ENCODE data around the gene FAM163B. TPM values are rescaled to one million over a fixed set of nuclear protein-coding genes. Genes with fewer than 3 reads are reported as not detected.

FAM163B gene
- total and polyA plus RNA-seq, 5 donors from 2014 or later: not detected

- Mint-ChIP-seq H3K36me3 (no peaks in the 10 kb centered on the region), H3K4me3 (no peak overlapping the region), H3K27me3 (peaks cover 4% of the 10 kb centered on the region), H3K4me1 (peaks cover 0 to 4% (median 0%) of the 10 kb centered on the region in 4 donors), H3K9me3 (peaks cover 0 to 3% (median 0%) of the 10 kb centered on the region in 7 donors), H3K27ac (no peak overlapping the region)
- no peak for DNase-seq
- Histone ChIP-seq H3K27ac (ENCODE audit: insufficient read depth, low read length, poor library complexity, severe bottlenecking) (no peak overlapping the region), H3K4me1 (ENCODE audit: control insufficient read depth, insufficient read depth, low read length, poor library complexity, severe bottlenecking) (no peaks in the 10 kb centered on the region), H3K36me3 (ENCODE audit: control insufficient read depth, insufficient read depth, low read length) (no peaks in the 10 kb centered on the region), H3K27me3 (ENCODE audit: control insufficient read depth, insufficient read depth, low read length) (no peaks in the 10 kb centered on the region), H3K9me3 (ENCODE audit: control insufficient read depth in 2 of 2, low read length in 2 of 2) (no peaks in the 10 kb centered on the region), H3K4me3 (ENCODE audit: low read depth, low read length) (no peak overlapping the region)
- ATAC-seq (ENCODE audit: low read depth in 2 of 2): no peak
Measured at GRCh38 chr9:133641861-133642595, 32.8 kb upstream of the FAM163B start.

DNA sequence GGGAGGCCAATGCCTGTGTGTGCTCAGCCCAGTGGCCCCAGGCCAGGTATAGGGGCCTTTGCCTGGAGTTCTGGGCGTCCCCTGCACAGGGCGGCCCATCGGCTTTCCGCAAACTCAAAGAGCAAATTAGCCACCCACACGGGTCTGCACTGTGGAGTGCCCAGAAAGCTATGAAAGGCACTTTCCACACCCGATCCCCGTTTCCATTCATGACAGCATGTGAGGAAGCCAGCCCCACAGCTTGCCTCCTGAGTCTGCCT lies 32.1 kb upstream of the FAM163B start:
- Histone ChIP-seq H3K9me3 (ENCODE audit: control insufficient read depth in 2 of 2, low read length in 2 of 2) (no peaks in the 10 kb centered on the region), H3K4me1 (ENCODE audit: control insufficient read depth, insufficient read depth, low read length, poor library complexity, severe bottlenecking) (no peaks in the 10 kb centered on the region), H3K4me3 (ENCODE audit: low read depth, low read length) (no peak overlapping the region), H3K36me3 (ENCODE audit: control insufficient read depth, insufficient read depth, low read length) (no peaks in the 10 kb centered on the region), H3K27me3 (ENCODE audit: control insufficient read depth, insufficient read depth, low read length) (no peaks in the 10 kb centered on the region), H3K27ac (ENCODE audit: insufficient read depth, low read length, poor library complexity, severe bottlenecking) (no peak overlapping the region)
- Mint-ChIP-seq H3K9me3 (peaks cover 0 to 3% (median 0%) of the 10 kb centered on the region in 7 donors), H3K4me1 (peaks cover 0 to 4% (median 0%) of the 10 kb centered on the region in 4 donors), H3K4me3 (no peak overlapping the region), H3K27ac (no peak overlapping the region), H3K27me3 (peaks cover 4% of the 10 kb centered on the region), H3K36me3 (no peaks in the 10 kb centered on the region)
- no peak for ATAC-seq (ENCODE audit: low read depth in 2 of 2)
- DNase-seq: no peak

GRCh38 chr9:133640580-133641395 lies 31.6 kb upstream of the FAM163B start:
- no peak overlapping the region for H3K4me3 ChIP-seq (ENCODE audit: low read depth, low read length)
- no peak overlapping the region for H3K4me3 Mint-ChIP-seq
- peaks cover 4% of the 10 kb centered on the region for H3K27me3 Mint-ChIP-seq
- DNase-seq: no peak
- ATAC-seq (ENCODE audit: low read depth in 2 of 2): no peak
- no peaks in the 10 kb centered on the region for H3K36me3 ChIP-seq (ENCODE audit: control insufficient read depth, insufficient read depth, low read length)
- H3K9me3 ChIP-seq (ENCODE audit: control insufficient read depth in 2 of 2, low read length in 2 of 2): no peaks in the 10 kb centered on the region
- H3K27me3 ChIP-seq (ENCODE audit: control insufficient read depth, insufficient read depth, low read length): no peaks in the 10 kb centered on the region
- no peaks in the 10 kb centered on the region for H3K4me1 ChIP-seq (ENCODE audit: control insufficient read depth, insufficient read depth, low read length, poor library complexity, severe bottlenecking)
- peak overlapping the region in 1 of 3 donors; percentile 33 for H3K27ac Mint-ChIP-seq
- peaks cover 0 to 3% (median 0%) of the 10 kb centered on the region in 7 donors for H3K9me3 Mint-ChIP-seq
- no peak overlapping the region for H3K27ac ChIP-seq (ENCODE audit: insufficient read depth, low read length, poor library complexity, severe bottlenecking)
- peaks cover 0 to 4% (median 0%) of the 10 kb centered on the region in 4 donors for H3K4me1 Mint-ChIP-seq
- no peaks in the 10 kb centered on the region for H3K36me3 Mint-ChIP-seq

- Mint-ChIP-seq H3K27me3 (peaks cover 4% of the 10 kb centered on the region), H3K36me3 (no peaks in the 10 kb centered on the region), H3K4me1 (peaks cover 0 to under 1% (median 0%) of the 10 kb centered on the region in 4 donors), H3K9me3 (peaks cover 0 to 3% (median 0%) of the 10 kb centered on the region in 7 donors), H3K27ac (peak overlapping the region in 1 of 3 donors; percentile 33), H3K4me3 (no peak overlapping the region)
- no peaks in the 10 kb centered on the region for H3K4me1 ChIP-seq (ENCODE audit: control insufficient read depth, insufficient read depth, low read length, poor library complexity, severe bottlenecking)
- ATAC-seq (ENCODE audit: low read depth in 2 of 2): no peak
- DNase-seq: no peak
- H3K27me3 ChIP-seq (ENCODE audit: control insufficient read depth, insufficient read depth, low read length): no peaks in the 10 kb centered on the region
- H3K9me3 ChIP-seq (ENCODE audit: control insufficient read depth in 2 of 2, low read length in 2 of 2): no peaks in the 10 kb centered on the region
- no peaks in the 10 kb centered on the region for H3K36me3 ChIP-seq (ENCODE audit: control insufficient read depth, insufficient read depth, low read length)
- no peak overlapping the region for H3K27ac ChIP-seq (ENCODE audit: insufficient read depth, low read length, poor library complexity, severe bottlenecking)
- H3K4me3 ChIP-seq (ENCODE audit: low read depth, low read length): no peak overlapping the region
Measured at GRCh38 chr9:133640160-133640559, 31.0 kb upstream of the FAM163B start.

GRCh38 chr9:133639613-133640012 lies 30.4 kb upstream of the FAM163B start:
- no peak overlapping the region for H3K4me3 Mint-ChIP-seq

GRCh38 chr9:133638711-133639110 lies 29.5 kb upstream of the FAM163B start:
- H3K4me1 ChIP-seq (ENCODE audit: control insufficient read depth, insufficient read depth, low read length, poor library complexity, severe bottlenecking): no peaks in the 10 kb centered on the region
- DNase-seq (no peak), ATAC-seq (ENCODE audit: low read depth in 2 of 2) (no peak)
- H3K4me3 Mint-ChIP-seq: no peak overlapping the region
- no peaks in the 10 kb centered on the region for H3K9me3 Mint-ChIP-seq
- H3K27me3 ChIP-seq (ENCODE audit: control insufficient read depth, insufficient read depth, low read length): no peaks in the 10 kb centered on the region
- H3K27ac ChIP-seq (ENCODE audit: insufficient read depth, low read length, poor library complexity, severe bottlenecking): no peak overlapping the region
- no peaks in the 10 kb centered on the region for H3K36me3 ChIP-seq (ENCODE audit: control insufficient read depth, insufficient read depth, low read length)
- no peaks in the 10 kb centered on the region for H3K4me1 Mint-ChIP-seq
- no peaks in the 10 kb centered on the region for H3K36me3 Mint-ChIP-seq
- H3K4me3 ChIP-seq (ENCODE audit: low read depth, low read length): no peak overlapping the region
- H3K27me3 Mint-ChIP-seq: peaks cover 7% of the 10 kb centered on the region
- peak overlapping the region in 1 of 3 donors; percentile 41 for H3K27ac Mint-ChIP-seq
- H3K9me3 ChIP-seq (ENCODE audit: control insufficient read depth in 2 of 2, low read length in 2 of 2): no peaks in the 10 kb centered on the region

More at GRCh38 chr9:133639613-133640012, 30.4 kb upstream of the FAM163B start:
- Histone ChIP-seq H3K27me3 (ENCODE audit: control insufficient read depth, insufficient read depth, low read length) (no peaks in the 10 kb centered on the region), H3K4me1 (ENCODE audit: control insufficient read depth, insufficient read depth, low read length, poor library complexity, severe bottlenecking) (no peaks in the 10 kb centered on the region), H3K27ac (ENCODE audit: insufficient read depth, low read length, poor library complexity, severe bottlenecking) (no peak overlapping the region), H3K4me3 (ENCODE audit: low read depth, low read length) (no peak overlapping the region), H3K9me3 (ENCODE audit: control insufficient read depth in 2 of 2, low read length in 2 of 2) (no peaks in the 10 kb centered on the region), H3K36me3 (ENCODE audit: control insufficient read depth, insufficient read depth, low read length) (no peaks in the 10 kb centered on the region)
- Mint-ChIP-seq H3K36me3 (no peaks in the 10 kb centered on the region), H3K9me3 (peaks cover 0 to 2% (median 0%) of the 10 kb centered on the region in 7 donors), H3K4me1 (no peaks in the 10 kb centered on the region), H3K27me3 (peaks cover 4% of the 10 kb centered on the region), H3K27ac (no peak overlapping the region)
- ATAC-seq (ENCODE audit: low read depth in 2 of 2) (no peak), DNase-seq (no peak)

- ATAC-seq (ENCODE audit: low read depth in 2 of 2): no peak
- no peaks in the 10 kb centered on the region for H3K27me3 ChIP-seq (ENCODE audit: control insufficient read depth, insufficient read depth, low read length)
- Mint-ChIP-seq H3K27ac (peak overlapping the region in 1 of 3 donors; percentile 41), H3K4me1 (no peaks in the 10 kb centered on the region), H3K4me3 (no peak overlapping the region), H3K9me3 (no peaks in the 10 kb centered on the region), H3K36me3 (no peaks in the 10 kb centered on the region), H3K27me3 (peaks cover 8% of the 10 kb centered on the region)
- DNase-seq: no peak
- no peak overlapping the region for H3K27ac ChIP-seq (ENCODE audit: insufficient read depth, low read length, poor library complexity, severe bottlenecking)
- H3K9me3 ChIP-seq (ENCODE audit: control insufficient read depth in 2 of 2, low read length in 2 of 2): no peaks in the 10 kb centered on the region
- no peak overlapping the region for H3K4me3 ChIP-seq (ENCODE audit: low read depth, low read length)
- H3K36me3 ChIP-seq (ENCODE audit: control insufficient read depth, insufficient read depth, low read length): no peaks in the 10 kb centered on the region
- no peaks in the 10 kb centered on the region for H3K4me1 ChIP-seq (ENCODE audit: control insufficient read depth, insufficient read depth, low read length, poor library complexity, severe bottlenecking)
Measured at GRCh38 chr9:133638076-133638475, 28.9 kb upstream of the FAM163B start.

Data from CD4-positive, CD25-positive, alpha-beta regulatory T cell (primary cell).